Astrocyte (in vitro differentiated cells and primary cell): ENCODE measurements around the gene KRT6C.

Experiments
- CTCF ChIP-seq: IDR thresholded peaks from 2 replicates; pipeline ENCODE4 v1.5.1; 2011; ENCODE audit warnings: low read depth, mild to moderate bottlenecking, inconsistent platforms, low read length, moderate library complexity; ENCODE audit not compliant: insufficient read depth
- EZH2 ChIP-seq: IDR thresholded peaks from 2 replicates; pipeline ENCODE4 v1.6.1; 2012; ENCODE audit warnings: mild to moderate bottlenecking, low read length, inconsistent platforms; ENCODE audit not compliant: insufficient read depth

GRCh38 chr12:52496054-52496453, 22.4 kb upstream of the KRT6C start:
- no peak for TF ChIP-seq CTCF
- TF ChIP-seq EZH2: no peak
